KOPT-K1 (cell line): ENCODE data around the gene URB1.

Experiments used
- H3K27ac ChIP-seq: fragments of 200-600 bp; sonication (generic); 2 replicates; pipeline ENCODE4 v1.5.1; 2016; ENCODE audit warnings: antibody characterized with exemption, mild to moderate bottlenecking, low read depth, low read length; ENCODE audit not compliant: poor library complexity, severe bottlenecking
- H3K36me3 ChIP-seq: fragments of 200-600 bp; sonication (generic); 2 replicates; pipeline ENCODE4 v1.5.1; 2017; ENCODE audit warnings: antibody characterized with exemption, mild to moderate bottlenecking, low read length, moderate library complexity; ENCODE audit not compliant: insufficient read depth
- H3K9me3 ChIP-seq: fragments of 200-600 bp; sonication (generic); 2 replicates; pipeline ENCODE4 v1.5.1; 2017; ENCODE audit warnings: antibody characterized with exemption, low read length, mild to moderate bottlenecking; ENCODE audit not compliant: insufficient read depth, poor library complexity, severe bottlenecking

URB1 gene

DNA sequence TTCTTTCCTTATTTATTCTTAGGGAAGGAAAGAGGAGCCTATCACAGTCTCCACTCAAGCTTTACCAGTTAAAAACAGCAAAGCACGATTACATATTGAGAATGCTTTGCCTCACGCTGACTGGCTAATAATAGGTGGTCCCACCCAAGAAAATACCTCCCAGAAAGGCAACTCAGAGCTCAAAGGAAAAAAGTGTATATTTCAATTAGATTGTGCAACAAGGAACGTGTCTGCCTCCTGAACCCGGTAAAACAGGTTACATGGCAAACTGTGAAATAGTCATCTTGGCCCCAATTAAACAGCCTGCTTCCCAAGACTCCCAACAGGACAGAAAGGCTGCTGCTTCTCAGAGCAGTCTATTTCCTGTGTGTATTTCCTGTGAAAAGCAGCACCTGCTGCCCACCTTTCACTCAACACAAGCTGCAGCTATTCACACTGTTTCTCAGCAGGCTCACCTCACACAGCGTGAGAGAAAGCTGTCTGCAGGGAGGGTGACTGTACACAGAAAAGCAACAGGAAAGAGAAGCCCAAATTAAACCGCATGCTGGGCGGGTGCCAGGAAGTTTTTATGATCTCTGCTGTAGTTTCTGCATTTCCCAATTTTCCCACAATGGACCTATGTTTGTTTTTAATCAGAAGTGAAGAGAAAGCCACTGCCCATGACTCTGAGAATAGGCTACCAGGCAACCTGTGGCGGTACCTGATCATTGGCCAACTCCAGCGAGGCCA is 44.0 kb downstream of the URB1 start:
- Histone ChIP-seq H3K36me3 (peaks cover 100% of the 10 kb centered on the region), H3K9me3 (peaks cover 37% of the 10 kb centered on the region), H3K27ac (no peak overlapping the region)

DNA sequence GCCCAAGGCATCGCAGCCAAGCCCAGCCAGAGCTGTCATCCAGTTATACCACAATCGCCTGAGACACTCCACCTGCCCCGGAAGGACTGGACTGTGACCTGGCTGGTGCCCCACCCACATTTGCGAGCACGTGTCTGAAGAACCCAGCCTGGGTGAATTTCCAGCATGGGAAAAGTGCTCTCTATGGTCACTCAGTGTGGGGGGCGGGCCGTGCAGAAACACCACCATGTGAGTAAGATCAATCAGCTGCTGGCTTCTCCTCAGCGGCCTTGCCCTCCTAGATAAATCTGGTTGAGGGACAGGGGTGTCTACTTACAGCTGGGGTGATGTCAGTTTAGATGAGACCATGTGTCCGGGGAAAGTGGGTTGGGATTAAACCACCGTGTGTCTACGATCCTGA is 44.8 kb downstream of the URB1 start:
- Histone ChIP-seq H3K27ac (no peak overlapping the region), H3K9me3 (peaks cover 40% of the 10 kb centered on the region), H3K36me3 (peaks cover 100% of the 10 kb centered on the region)

DNA sequence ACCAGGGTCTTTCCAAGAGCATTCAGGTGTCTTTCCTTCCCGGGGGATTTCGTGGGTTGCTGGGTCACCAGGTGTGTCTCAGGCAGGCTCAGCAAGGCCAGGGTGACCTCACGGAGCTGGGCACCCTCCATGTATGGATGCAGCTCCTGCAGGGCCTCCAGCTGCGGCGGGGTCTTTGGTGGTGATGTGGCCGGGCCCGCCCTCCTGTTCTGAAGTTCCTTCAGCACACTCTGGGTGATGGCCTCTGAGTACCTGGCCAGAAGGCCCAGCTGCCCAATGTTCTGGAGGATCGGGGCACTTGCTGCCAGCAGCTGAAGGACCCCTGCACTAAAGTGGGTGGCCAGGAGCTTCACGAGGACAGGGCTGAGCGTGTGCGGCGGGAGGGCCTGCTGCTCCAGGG is 45.5 kb downstream of the URB1 start:
- Histone ChIP-seq H3K27ac (no peak overlapping the region), H3K36me3 (peaks cover 100% of the 10 kb centered on the region), H3K9me3 (peaks cover 40% of the 10 kb centered on the region)

DNA sequence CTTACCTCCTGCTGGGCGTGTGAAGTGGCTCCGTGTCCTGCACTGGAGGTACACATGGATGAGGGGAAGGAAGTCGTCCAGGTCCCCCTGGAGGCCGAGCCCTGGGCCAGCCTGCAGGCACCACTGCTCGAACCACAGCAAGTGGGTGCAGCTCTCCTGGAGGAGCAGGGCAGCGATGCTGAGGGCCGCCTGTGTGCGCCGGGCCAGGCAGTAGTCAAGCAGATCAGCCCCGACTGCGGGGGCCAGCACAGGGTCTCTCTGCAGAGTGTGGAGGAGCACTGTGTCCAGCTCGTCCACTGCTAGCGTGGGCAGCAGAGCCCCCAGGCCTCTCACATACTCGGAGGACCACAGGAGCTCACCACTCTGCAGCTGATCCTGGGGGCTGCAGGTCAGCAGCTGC is 45.9 kb downstream of the URB1 start:
- peaks cover 100% of the 10 kb centered on the region for H3K36me3 ChIP-seq

DNA sequence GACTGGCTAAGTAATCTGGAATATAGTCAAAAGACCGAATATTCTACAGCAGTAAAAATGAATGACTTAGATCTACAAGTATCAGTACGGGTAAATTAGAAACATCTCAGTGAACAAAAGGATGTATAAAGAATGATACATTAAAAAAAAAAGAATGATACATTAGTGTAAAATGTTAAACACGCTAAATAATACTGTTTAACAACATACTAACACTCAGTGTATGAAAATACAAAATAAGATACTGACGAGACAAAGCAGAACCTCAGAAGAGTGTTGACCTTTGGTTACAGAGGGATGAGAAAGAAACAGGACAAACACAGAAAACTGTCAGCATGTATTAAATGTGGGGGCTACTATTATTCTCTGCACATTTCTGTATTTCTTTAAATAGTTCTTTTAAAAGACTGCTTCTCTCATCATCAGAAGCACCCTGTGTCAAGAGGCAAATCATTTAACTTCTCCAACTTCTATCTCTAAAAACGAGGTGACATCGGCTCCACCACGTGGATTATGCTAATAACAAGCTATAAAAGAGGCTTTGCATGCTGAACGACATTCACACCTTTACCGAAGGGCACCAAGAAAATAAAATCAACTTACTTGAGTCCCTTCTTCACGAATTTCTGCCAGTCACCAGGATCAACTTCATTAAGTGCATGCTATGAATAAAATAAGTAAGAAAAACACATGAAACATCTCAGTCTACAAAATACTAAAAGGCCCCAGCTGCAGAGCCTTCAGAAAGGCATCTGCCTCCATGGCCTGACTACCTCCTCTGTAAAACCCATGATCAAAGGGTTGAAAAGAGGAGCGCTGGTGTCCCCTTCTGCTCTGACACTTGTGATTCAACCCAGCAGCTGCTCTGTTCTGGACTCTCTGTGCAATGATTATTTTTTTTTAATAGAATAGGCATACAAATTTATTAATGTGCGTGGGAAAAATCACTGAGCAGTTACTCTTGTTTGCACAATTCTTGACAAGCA is 51.7 kb downstream of the URB1 start:
- no peak overlapping the region for H3K27ac ChIP-seq

More for the DNA sequence above, 45.9 kb downstream of the URB1 start:
- H3K27ac ChIP-seq, result no peak overlapping the region
- H3K9me3 ChIP-seq, result peaks cover 40% of the 10 kb centered on the region

DNA sequence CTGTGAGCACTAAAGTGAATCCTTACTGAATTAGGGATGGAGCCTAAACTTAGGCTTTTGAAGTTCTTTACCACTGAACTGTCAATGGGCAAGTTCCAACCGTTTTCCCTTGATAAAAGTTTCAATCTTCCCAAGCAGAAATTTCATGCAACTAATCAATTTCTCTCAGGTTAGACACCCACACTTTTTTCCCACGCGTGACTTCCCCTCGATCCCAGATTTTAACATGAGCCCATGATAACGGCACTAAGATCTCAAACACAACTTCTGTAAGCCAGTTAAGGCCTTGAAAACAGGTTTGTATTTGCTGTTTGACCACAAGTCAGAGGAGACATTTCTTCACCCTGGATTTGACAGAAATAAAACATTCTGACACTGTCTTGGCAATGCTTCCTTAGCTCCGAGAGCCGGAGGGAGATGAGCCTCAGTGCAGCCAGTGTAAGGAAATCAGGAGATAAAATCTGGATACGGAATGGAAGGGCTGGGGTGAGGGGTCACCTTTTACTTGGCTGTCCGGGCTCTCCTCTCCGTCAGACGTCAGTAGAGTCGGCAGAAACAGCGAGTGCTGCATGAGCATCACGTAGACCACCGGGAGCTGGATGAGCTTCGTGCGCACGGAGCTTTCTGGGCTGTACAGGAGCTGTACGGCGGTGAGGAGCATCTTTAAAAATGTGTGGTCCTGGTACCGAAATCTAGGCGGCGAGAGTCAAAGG is 54.4 kb downstream of the URB1 start:
- H3K36me3 ChIP-seq, result peaks cover 100% of the 10 kb centered on the region

More for the DNA sequence above, 51.7 kb downstream of the URB1 start:
- H3K36me3 ChIP-seq, result peaks cover 100% of the 10 kb centered on the region
- H3K9me3 ChIP-seq, result peaks cover 27% of the 10 kb centered on the region

DNA sequence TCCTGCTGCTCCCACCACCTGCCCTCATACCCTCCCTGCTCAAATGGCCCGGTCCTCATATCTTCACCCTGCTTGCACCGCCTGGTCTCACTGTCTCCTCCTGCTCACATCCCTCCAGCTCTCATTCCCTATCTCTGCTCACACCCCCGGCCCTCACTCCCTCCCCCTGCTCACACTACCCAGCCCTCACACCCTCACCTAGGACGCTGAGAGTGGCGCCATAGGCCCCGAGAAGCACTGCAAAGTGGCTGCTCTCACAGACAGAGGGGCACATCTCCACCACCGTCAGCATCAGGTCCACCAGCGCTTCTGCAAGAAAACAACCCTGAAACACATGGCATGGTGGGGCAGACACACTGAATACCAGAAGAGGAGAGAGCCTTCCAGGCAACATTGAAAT is 55.6 kb downstream of the URB1 start:
- peaks cover 8% of the 10 kb centered on the region for H3K9me3 ChIP-seq
- H3K36me3 ChIP-seq, result peaks cover 100% of the 10 kb centered on the region
- H3K27ac ChIP-seq, result no peak overlapping the region

More for the DNA sequence above, 54.4 kb downstream of the URB1 start:
- H3K9me3 ChIP-seq, result peaks cover 1% of the 10 kb centered on the region
- no peak overlapping the region for H3K27ac ChIP-seq

DNA sequence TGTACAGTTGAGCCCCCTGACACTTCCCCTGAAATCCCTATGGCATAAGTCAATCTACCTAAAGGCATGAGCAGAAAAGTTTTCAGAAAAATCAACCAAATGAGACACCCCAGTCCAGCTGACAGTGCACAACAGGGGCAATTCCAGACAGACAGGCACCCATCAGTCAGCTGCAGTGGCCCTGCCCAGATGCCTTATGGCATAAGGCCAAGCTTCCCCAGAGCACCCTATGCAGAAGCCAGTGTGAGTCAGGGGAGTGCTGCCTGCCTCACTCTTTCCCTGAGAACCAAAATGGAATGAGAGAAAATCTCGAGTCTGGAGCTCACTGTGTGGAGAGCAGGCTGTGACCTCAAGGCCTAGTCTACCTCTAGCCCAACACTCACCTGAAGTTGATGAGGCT is 56.1 kb downstream of the URB1 start:
- Histone ChIP-seq H3K36me3 (peaks cover 100% of the 10 kb centered on the region), H3K9me3 (peaks cover 8% of the 10 kb centered on the region), H3K27ac (no peak overlapping the region)

DNA sequence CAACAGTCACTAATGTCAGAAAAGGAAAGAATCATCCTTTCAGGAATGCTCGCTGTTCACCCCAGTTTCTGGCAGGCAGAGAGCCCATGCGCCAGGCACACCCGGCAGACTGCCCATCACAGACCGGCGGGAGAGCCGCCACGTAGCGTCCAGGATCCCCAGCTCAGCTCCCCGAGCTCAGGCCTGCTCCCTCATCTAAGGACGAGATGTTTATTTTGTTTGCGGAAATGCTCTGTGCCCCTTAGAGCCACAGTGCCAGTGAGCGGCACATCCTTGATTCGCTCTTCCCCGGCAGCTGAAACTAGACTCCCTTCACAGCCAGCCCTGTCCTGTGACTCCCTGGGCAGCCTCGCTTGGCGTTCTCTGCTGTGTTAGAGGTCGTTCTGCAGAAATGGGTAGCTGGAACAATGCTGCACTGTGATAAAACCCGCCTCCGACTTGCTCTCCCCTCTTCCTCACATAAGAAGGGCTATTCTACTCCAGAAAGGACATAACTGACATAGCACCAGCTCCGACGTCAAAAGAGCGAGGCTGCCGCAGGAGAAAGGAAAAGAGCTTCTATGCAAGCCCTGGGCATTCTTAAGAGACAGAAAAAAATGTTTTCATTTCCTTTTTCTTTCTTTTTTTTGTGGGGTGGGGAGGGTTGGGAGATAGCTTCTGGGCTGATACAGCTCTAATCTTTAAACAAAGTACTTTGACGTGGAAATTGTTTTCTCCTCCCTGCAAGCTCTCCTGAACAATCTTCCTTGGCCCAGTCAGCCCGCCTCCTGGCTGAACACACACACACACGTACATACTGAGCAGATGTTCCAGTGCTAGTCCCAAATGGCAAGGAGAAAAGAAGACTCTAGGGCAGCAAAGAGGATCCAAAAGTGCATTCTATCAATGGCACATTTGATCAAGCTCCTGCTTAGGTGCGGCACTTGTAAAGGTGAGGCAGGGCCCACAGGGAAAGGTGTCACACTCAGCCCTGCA is 56.9 kb downstream of the URB1 start:
- Histone ChIP-seq H3K9me3 (peaks cover 8% of the 10 kb centered on the region), H3K36me3 (peaks cover 100% of the 10 kb centered on the region), H3K27ac (no peak overlapping the region)

DNA sequence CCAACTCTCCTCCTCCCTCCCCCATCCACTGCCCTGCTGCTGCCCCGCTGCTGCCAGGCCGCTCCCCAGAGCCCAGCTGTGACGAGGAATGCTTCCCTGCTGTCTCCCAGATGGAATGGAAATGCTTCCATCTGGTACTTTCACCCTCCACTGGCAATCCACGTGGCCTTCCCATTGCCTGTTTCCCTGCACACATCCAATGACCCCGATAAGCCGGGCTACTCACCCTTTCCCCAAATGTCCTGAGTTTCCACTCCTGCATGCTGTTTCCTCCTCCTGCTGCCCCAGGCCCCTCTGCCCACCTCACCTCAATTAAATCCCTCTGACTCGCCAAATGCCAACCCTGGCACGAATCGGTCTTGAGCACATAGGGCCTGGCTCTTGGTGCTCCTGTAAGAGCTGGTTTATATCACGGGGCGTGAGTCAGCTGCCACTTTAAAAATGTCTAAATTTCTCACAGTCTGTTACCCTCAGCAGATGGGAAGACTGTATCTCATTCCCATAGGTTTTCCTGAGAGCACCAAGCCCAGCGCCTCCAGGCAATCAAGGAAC is 57.8 kb downstream of the URB1 start:
- Histone ChIP-seq H3K9me3 (peaks cover 8% of the 10 kb centered on the region), H3K36me3 (peaks cover 100% of the 10 kb centered on the region), H3K27ac (no peak overlapping the region)

DNA sequence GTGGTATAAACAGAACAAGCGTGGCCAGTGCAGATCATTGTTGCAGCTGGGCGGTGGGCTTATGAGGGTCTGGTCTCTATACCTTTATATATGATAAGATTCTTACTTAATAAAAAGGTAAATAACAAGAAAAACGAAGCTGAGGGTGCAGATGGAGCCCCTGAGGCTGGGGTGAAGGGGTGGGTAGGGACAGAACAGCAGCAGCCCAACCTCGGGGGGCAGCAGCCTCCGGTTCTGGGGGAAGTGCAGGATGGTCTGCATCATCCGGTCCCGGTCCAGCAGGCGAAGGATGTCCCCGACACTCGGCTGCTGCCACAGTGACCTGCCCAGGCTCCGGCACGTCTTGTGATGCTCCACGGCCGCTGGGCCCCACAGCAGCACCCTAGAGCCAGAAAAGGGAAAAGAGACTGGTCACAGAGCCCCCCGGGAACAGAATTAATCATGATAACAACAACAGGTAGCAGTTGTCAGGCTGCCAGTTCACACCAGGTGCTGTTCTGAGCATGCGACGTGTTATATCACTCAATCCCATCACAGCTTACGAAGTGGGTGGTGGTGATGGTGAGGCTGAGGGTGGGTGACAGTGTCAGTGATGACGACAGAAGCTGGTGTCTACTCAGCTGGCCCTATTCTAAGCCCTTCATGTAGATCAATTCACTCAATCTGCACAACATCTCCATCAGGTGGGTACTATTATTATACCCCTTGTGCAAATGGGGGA is 58.7 kb downstream of the URB1 start:
- Histone ChIP-seq H3K9me3 (peaks cover 8% of the 10 kb centered on the region), H3K36me3 (peaks cover 100% of the 10 kb centered on the region), H3K27ac (no peak overlapping the region)

DNA sequence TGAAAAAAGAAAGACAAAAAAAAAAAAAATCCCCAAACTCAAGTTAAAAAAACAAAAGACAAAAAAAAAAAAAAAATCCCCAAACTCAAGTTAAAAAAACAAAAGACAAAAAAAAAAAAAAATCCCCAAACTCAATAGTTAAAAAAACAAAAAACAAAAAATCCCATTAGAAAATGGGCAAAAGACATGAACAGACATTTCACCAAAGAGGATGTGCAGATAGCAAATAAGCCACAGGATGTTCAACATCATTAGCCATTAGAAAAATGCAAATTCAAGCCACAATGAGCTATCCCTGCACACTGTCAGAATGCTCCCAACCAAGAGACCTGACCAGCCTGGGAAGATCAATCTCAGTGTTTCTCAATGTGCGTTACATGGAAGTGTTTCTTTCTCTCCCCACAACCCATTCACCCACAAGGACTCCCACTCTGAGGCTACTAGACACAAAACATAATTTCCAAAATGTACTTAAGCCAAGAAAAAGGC is 60.3 kb downstream of the URB1 start:
- Histone ChIP-seq H3K36me3 (peaks cover 100% of the 10 kb centered on the region), H3K27ac (no peak overlapping the region), H3K9me3 (peaks cover 8% of the 10 kb centered on the region)
